ENCODE measurements around the gene ANKRD13A. TPM values are rescaled to one million over a fixed set of nuclear protein-coding genes. Genes with fewer than 3 reads are reported as not detected.

ANKRD13A gene
- total and polyA plus RNA-seq, 2 of the 13 experiments (the other 11 are each of a cell fraction or from before 2014, with no cell fraction given), result 34.1 to 41.6 TPM

GRCh38 chr12:109963330-109963729 lies 35.9 kb upstream of the ANKRD13A start:
- H3K27ac ChIP-seq (ENCODE audit: extremely low read length, insufficient read depth, low read length), result no peak overlapping the region
- H4K20me1 ChIP-seq (ENCODE audit: insufficient read depth, low read length), result no peaks in the 10 kb centered on the region
- no TSS peak for BruUV-seq (replicated peaks)
- no peak overlapping the region for H3K4me2 ChIP-seq (ENCODE audit: low read depth, low read length)
- no peak overlapping the region for H3K4me3 ChIP-seq (replicated peaks in 1 of 3; ENCODE audit: insufficient read depth in 1 of 3, low read depth in 2 of 3, low read length in 3 of 3)
- H3K79me2 ChIP-seq (ENCODE audit: insufficient read depth, low read length), result no peaks in the 10 kb centered on the region
- peaks cover 16% of the 10 kb centered on the region for H3K4me1 ChIP-seq (ENCODE audit: insufficient read depth, low read length)
- ChIA-PET CTCF (ENCODE audit: low intra/inter-chr PET ratio, low total read pairs) (no interaction called here), POLR2A (no interaction called here)
- no peak for ATAC-seq
- WGBS (ENCODE audit: low lambda C conversion rate), result 89% methylated on average over 1 of the region's 1 CpG
- in situ Hi-C loops (cut with HindIII; ENCODE audit: extremely low pct_ligation_motif_present, low pct_unique_long_range_greater_than_20kb), result no loop called here
- no peaks in the 10 kb centered on the region for H3K9me3 ChIP-seq (ENCODE audit: low read length)
- no peak for DNase-seq (ENCODE audit: low spot score)
- no peak for FAIRE-seq
- intact Hi-C loops (cut with micrococcal nuclease; ENCODE audit: unreplicated experiment), result no loop called here
- H3K36me3 ChIP-seq (replicated peaks in 1 of 2; ENCODE audit: control insufficient read depth in 1 of 2, insufficient read depth in 2 of 2, low read length in 2 of 2), result peaks cover 20 to 55% of the 10 kb centered on the region in 2 experiments
- H2AFZ ChIP-seq (ENCODE audit: low read length), result no peak overlapping the region
- no peak overlapping the region for H3K9ac ChIP-seq (ENCODE audit: insufficient read depth, low read depth, low read length)
- TF ChIP-seq THYN1 (CRISPR knock-in tag; IDR thresholded peaks at IDR 0.05; ENCODE audit: borderline replicate concordance, low read depth) (no peak), ZNF629 (CRISPR knock-in tag; conservative IDR thresholded peaks at IDR 0.05) (peak; percentile 82), MXD1 (CRISPR knock-in tag; IDR thresholded peaks at IDR 0.05) (no peak), ZNF468 (CRISPR knock-in tag; IDR thresholded peaks at IDR 0.05) (no peak), ZZZ3 (CRISPR knock-in tag; IDR thresholded peaks at IDR 0.05; ENCODE audit: borderline replicate concordance) (no peak), ZBTB14 (CRISPR knock-in tag; IDR thresholded peaks at IDR 0.05) (no peak), ZSCAN22 (CRISPR knock-in tag; IDR thresholded peaks at IDR 0.05) (no peak)
- H3K27me3 ChIP-seq (ENCODE audit: control insufficient read depth in 1 of 2, insufficient read depth in 2 of 2, low read length in 2 of 2), result no peaks in the 10 kb centered on the region

All from HepG2 (cell line).